Thyroid gland (tissue), 4 donors: Measurements from ENCODE around the gene SLC46A3. TPM values are rescaled to one million over a fixed set of nuclear protein-coding genes. Genes with fewer than 3 reads are reported as not detected.
"Not testable (repeated sequence)": the region's sequence is repeated elsewhere in the genome, so short reads cannot be mapped to it uniquely, and the experiment has no call there.

ENCODE experiments used
- DNase-seq, 2 donors: peaks; one replicate each; pipeline ENCODE4 v3.0.0-alpha.2; 2019
- H3K27ac ChIP-seq, 3 donors: fragments of 200-600 bp; sonication (generic); 1 replicate in 2 of 3; 2 replicates in 1 of 3; pipeline ENCODE4 v1.5.1; 2016 to 2019; ENCODE audit warnings: mild to moderate bottlenecking in 1 of 3, moderate library complexity in 1 of 3
- H3K27me3 ChIP-seq: fragments of 200-600 bp; sonication (generic); one replicate; pipeline ENCODE4 v1.5.1; 2019
- H3K36me3 ChIP-seq, 2 donors: fragments of 200-600 bp; sonication (generic); one replicate each; pipeline ENCODE4 v1.5.1; 2016 to 2019
- H3K4me1 ChIP-seq, 2 donors: fragments of 200-600 bp; sonication (generic); one replicate each; pipeline ENCODE4 v1.5.1; 2017 to 2019
- H3K4me3 ChIP-seq, 3 donors: fragments of 200-600 bp; sonication (generic); replicated peaks in 1 of 3; 1 replicate in 2 of 3; 2 replicates in 1 of 3; pipeline ENCODE4 v1.5.1; 2016; ENCODE audit warnings: mild to moderate bottlenecking in 1 of 3
- H3K9me3 ChIP-seq: fragments of 200-600 bp; sonication (generic); one replicate; pipeline ENCODE4 v1.5.1; 2017
- POLR2A ChIP-seq, 2 donors: fragments of 450-650 bp; IDR thresholded peaks; one replicate each; pipeline ENCODE4 v1.6.1; 2017; ENCODE audit warnings: antibody characterized with exemption in 2 of 2, mild to moderate bottlenecking in 2 of 2, moderate library complexity in 1 of 2
- WGBS, 2 donors: methylation state at CpG; one replicate each; pipeline ENCODE4 v1.1.5; 2017; 5-methylcytosine and 5-hydroxymethylcytosine counted together
- intact Hi-C: fragments of 100-400 bp; cut with DNase I; formaldehyde crosslinking; loops from one replicate; pipeline ENCODE4 v1.15.1; 2023
- total RNA-seq, 4 donors: library from RNA; depleted of rRNA; stranded (reverse); fragments of >200 nt; gene quantifications; one replicate each; pipeline ENCODE4 v1.2.3, GENCODE V29; 2016
- TF ChIP-seq, protein P1 (sequence below), 6 experiments: fragments of 200-600 bp in 3 of 6; fragments of 450-650 bp in 3 of 6; sonication (generic) in 3 of 6; IDR thresholded peaks; one replicate each; pipeline ENCODE4 v1.5.1; 2016 to 2019; ENCODE audit warnings: antibody characterized with exemption in 6 of 6, mild to moderate bottlenecking in 2 of 6, inconsistent platforms in 1 of 6, moderate library complexity in 1 of 6

SLC46A3 gene
- total RNA-seq, 4 donors from 2014 or later, result 16.4 to 28.7 (median 26.8) TPM

GRCh38 chr13:28704919-28705318 is 13.9 kb downstream of the SLC46A3 start:
- Histone ChIP-seq H3K9me3 (no peaks in the 10 kb centered on the region), H3K27ac (no peak overlapping the region), H3K4me1 (no peaks in the 10 kb centered on the region), H3K27me3 (no peaks in the 10 kb centered on the region), H3K4me3 (no peak overlapping the region), H3K36me3 (no peaks in the 10 kb centered on the region)
- intact Hi-C loops, result no loop called here
- TF ChIP-seq POLR2A (IDR thresholded peaks at IDR 0.05), result no peak
- TF ChIP-seq, protein P1, sequence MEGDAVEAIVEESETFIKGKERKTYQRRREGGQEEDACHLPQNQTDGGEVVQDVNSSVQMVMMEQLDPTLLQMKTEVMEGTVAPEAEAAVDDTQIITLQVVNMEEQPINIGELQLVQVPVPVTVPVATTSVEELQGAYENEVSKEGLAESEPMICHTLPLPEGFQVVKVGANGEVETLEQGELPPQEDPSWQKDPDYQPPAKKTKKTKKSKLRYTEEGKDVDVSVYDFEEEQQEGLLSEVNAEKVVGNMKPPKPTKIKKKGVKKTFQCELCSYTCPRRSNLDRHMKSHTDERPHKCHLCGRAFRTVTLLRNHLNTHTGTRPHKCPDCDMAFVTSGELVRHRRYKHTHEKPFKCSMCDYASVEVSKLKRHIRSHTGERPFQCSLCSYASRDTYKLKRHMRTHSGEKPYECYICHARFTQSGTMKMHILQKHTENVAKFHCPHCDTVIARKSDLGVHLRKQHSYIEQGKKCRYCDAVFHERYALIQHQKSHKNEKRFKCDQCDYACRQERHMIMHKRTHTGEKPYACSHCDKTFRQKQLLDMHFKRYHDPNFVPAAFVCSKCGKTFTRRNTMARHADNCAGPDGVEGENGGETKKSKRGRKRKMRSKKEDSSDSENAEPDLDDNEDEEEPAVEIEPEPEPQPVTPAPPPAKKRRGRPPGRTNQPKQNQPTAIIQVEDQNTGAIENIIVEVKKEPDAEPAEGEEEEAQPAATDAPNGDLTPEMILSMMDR (IDR thresholded peaks at IDR 0.05), result no peak
- no peak for DNase-seq

DNA sequence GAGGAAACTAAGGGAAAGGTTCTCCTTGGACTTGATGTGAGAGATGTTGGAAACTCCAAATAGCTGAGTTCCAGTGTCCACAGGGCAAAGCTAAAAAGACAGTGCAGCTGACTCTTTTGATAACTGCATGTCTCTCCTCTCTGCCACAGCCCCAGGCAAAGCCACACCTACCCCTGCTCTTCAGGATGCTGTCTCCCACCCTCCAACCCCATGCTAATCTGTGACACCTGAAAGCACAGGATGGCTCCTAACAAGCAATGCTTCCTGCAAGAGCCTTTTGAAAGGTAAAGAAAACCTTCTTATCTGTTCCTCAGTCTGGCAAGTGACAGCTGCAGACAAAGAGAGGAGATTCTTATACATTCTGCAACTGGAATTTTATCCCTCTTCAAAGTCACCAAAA is 14.5 kb downstream of the SLC46A3 start:
- no peak for DNase-seq
- Histone ChIP-seq H3K4me3 (no peak overlapping the region), H3K4me1 (no peaks in the 10 kb centered on the region), H3K27me3 (no peaks in the 10 kb centered on the region), H3K27ac (no peak overlapping the region), H3K9me3 (no peaks in the 10 kb centered on the region), H3K36me3 (no peaks in the 10 kb centered on the region)
- intact Hi-C loops, result no loop called here
- no peak for TF ChIP-seq POLR2A (IDR thresholded peaks at IDR 0.05)
- TF ChIP-seq, protein P1 (IDR thresholded peaks at IDR 0.05), result no peak

- TF ChIP-seq, protein P1 (IDR thresholded peaks at IDR 0.05), result no peak
- no peak for TF ChIP-seq POLR2A (IDR thresholded peaks at IDR 0.05)
- no peak overlapping the region for H3K4me3 ChIP-seq
- H3K36me3 ChIP-seq, result no peaks in the 10 kb centered on the region
- no peaks in the 10 kb centered on the region for H3K9me3 ChIP-seq
- 89 to 91% methylated on average over 1 of the region's 1 CpG for WGBS, 2 donors
- no peaks in the 10 kb centered on the region for H3K27me3 ChIP-seq
- no peaks in the 10 kb centered on the region for H3K4me1 ChIP-seq
- H3K27ac ChIP-seq, result no peak overlapping the region
- DNase-seq, result no peak
- intact Hi-C loops, result no loop called here
Observed at GRCh38 chr13:28699246-28699645, 19.5 kb downstream of the SLC46A3 start.

GRCh38 chr13:28697441-28697840 is 21.3 kb downstream of the SLC46A3 start:
- no peak for DNase-seq
- intact Hi-C loops, result no loop called here
- WGBS, 2 donors, result 96 to 97% methylated on average over 1 of the region's 1 CpG
- H3K27ac ChIP-seq, result no peak overlapping the region
- TF ChIP-seq, protein P1 (IDR thresholded peaks at IDR 0.05), result no peak
- no peak for TF ChIP-seq POLR2A (IDR thresholded peaks at IDR 0.05)
- H3K36me3 ChIP-seq, result no peaks in the 10 kb centered on the region
- no peaks in the 10 kb centered on the region for H3K9me3 ChIP-seq
- H3K27me3 ChIP-seq, result no peaks in the 10 kb centered on the region
- H3K4me1 ChIP-seq, result peaks cover 0 to 9% of the 10 kb centered on the region in 2 donors
- no peak overlapping the region for H3K4me3 ChIP-seq

GRCh38 chr13:28693605-28694491 is 24.9 kb downstream of the SLC46A3 start:
- intact Hi-C loops, H3K4me1 ChIP-seq, H3K27ac ChIP-seq, H3K27me3 ChIP-seq, H3K36me3 ChIP-seq, H3K9me3 ChIP-seq, H3K4me3 ChIP-seq: not testable (repeated sequence)
- WGBS, 2 donors, result 42 to 49% methylated on average over 8 to 9 of the region's 11 CpGs
- DNase-seq, result peak; percentile 72 to 73
